ENCODE results near the gene CD81. TPM values are rescaled to one million over a fixed set of nuclear protein-coding genes. Genes with fewer than 3 reads are reported as not detected.

The CD81 gene
- total RNA-seq, 1 donor from 2014 or later: 441 TPM

GRCh38 chr11:2426826-2427521 lies 49.9 kb downstream of the CD81 start:
- H3K4me3 Mint-ChIP-seq (ENCODE audit: unreplicated experiment): no peak overlapping the region
- peaks cover 6% of the 10 kb centered on the region for H3K27me3 Mint-ChIP-seq (ENCODE audit: low read depth)
- no peaks in the 10 kb centered on the region for H3K4me1 Mint-ChIP-seq (ENCODE audit: low read depth)
- no peak overlapping the region for H3K27ac Mint-ChIP-seq (ENCODE audit: unreplicated experiment)
- H3K36me3 Mint-ChIP-seq (ENCODE audit: low read depth): no peaks in the 10 kb centered on the region
- no peaks in the 10 kb centered on the region for H3K9me3 Mint-ChIP-seq (ENCODE audit: low read depth)
- DNase-seq (ENCODE audit: low spot score): no peak
- TF ChIP-seq, protein P1, sequence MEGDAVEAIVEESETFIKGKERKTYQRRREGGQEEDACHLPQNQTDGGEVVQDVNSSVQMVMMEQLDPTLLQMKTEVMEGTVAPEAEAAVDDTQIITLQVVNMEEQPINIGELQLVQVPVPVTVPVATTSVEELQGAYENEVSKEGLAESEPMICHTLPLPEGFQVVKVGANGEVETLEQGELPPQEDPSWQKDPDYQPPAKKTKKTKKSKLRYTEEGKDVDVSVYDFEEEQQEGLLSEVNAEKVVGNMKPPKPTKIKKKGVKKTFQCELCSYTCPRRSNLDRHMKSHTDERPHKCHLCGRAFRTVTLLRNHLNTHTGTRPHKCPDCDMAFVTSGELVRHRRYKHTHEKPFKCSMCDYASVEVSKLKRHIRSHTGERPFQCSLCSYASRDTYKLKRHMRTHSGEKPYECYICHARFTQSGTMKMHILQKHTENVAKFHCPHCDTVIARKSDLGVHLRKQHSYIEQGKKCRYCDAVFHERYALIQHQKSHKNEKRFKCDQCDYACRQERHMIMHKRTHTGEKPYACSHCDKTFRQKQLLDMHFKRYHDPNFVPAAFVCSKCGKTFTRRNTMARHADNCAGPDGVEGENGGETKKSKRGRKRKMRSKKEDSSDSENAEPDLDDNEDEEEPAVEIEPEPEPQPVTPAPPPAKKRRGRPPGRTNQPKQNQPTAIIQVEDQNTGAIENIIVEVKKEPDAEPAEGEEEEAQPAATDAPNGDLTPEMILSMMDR (IDR thresholded peaks at IDR 0.05): no peak

- TF ChIP-seq, protein P1 (IDR thresholded peaks at IDR 0.05): no peak
- no peaks in the 10 kb centered on the region for H3K36me3 Mint-ChIP-seq (ENCODE audit: low read depth)
- no peaks in the 10 kb centered on the region for H3K4me1 Mint-ChIP-seq (ENCODE audit: low read depth)
- no peak overlapping the region for H3K4me3 Mint-ChIP-seq (ENCODE audit: unreplicated experiment)
- peaks cover 6% of the 10 kb centered on the region for H3K27me3 Mint-ChIP-seq (ENCODE audit: low read depth)
- H3K27ac Mint-ChIP-seq (ENCODE audit: unreplicated experiment): no peak overlapping the region
- no peak for DNase-seq (ENCODE audit: low spot score)
- H3K9me3 Mint-ChIP-seq (ENCODE audit: low read depth): no peaks in the 10 kb centered on the region
These were observed 50.7 kb downstream of the CD81 start for GRCh38 chr11:2427721-2428321.

DNA sequence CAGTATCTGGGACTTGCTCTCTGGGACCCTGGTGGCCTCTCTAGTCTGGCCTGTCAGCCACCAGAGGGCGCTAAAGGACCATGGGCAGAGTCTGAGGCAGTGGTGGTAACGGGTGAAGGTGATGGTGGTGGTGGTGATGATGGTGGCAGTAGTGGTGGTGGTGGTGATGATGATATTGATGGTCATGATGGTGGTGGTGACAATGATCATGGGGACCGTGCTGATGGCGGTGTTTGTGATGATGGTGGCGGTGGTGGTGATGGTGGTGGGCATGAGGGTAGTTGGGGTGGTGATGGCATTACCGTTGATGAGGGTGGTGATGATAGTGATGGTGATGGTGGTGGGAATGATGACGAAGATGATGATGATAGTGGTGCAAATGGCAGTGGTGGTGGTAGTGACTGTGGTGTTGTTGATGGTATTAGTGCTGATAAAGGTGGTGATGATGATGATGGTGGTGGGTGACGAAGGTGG lies 51.2 kb downstream of the CD81 start:
- no peak for DNase-seq (ENCODE audit: low spot score)
- TF ChIP-seq, protein P1 (IDR thresholded peaks at IDR 0.05): peak; percentile 85
- no peaks in the 10 kb centered on the region for H3K9me3 Mint-ChIP-seq (ENCODE audit: low read depth)
- H3K27ac Mint-ChIP-seq (ENCODE audit: unreplicated experiment): no peak overlapping the region
- H3K4me1 Mint-ChIP-seq (ENCODE audit: low read depth): no peaks in the 10 kb centered on the region
- H3K36me3 Mint-ChIP-seq (ENCODE audit: low read depth): no peaks in the 10 kb centered on the region
- H3K4me3 Mint-ChIP-seq (ENCODE audit: unreplicated experiment): no peak overlapping the region
- H3K27me3 Mint-ChIP-seq (ENCODE audit: low read depth): peaks cover 6% of the 10 kb centered on the region

- H3K36me3 Mint-ChIP-seq (ENCODE audit: low read depth): no peaks in the 10 kb centered on the region
- no peaks in the 10 kb centered on the region for H3K9me3 Mint-ChIP-seq (ENCODE audit: low read depth)
- H3K27ac Mint-ChIP-seq (ENCODE audit: unreplicated experiment): no peak overlapping the region
- TF ChIP-seq, protein P1 (IDR thresholded peaks at IDR 0.05): no peak
- peaks cover 5% of the 10 kb centered on the region for H3K27me3 Mint-ChIP-seq (ENCODE audit: low read depth)
- no peak overlapping the region for H3K4me3 Mint-ChIP-seq (ENCODE audit: unreplicated experiment)
- H3K4me1 Mint-ChIP-seq (ENCODE audit: low read depth): no peaks in the 10 kb centered on the region
- DNase-seq (ENCODE audit: low spot score): no peak
These were observed 54.3 kb downstream of the CD81 start for GRCh38 chr11:2431395-2431794.

DNA sequence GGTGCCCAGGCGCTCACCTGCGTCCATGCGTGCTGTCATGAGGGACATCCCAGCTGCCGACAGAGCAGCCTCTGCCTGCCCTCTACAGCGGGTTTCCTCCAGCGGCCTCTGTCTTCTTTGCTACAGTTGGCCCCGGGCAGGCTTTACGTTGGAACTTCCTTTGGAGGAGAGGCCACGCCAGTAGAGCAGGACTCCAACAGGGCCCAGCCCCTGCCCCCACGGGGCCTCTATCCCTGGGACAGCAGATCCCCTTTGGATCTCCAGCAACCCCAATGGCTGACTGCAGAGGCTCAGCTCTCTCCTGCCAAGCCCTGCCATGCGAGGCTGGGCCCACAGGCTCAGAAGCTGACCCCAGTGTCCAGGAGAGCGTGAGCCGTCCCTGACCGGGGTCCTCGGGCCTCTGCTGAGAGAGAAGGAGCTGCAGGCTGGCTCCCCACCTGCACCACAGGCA lies 55.1 kb downstream of the CD81 start:
- Mint-ChIP-seq H3K27me3 (ENCODE audit: low read depth) (peaks cover 6% of the 10 kb centered on the region), H3K36me3 (ENCODE audit: low read depth) (no peaks in the 10 kb centered on the region), H3K4me1 (ENCODE audit: low read depth) (no peaks in the 10 kb centered on the region), H3K9me3 (ENCODE audit: low read depth) (no peaks in the 10 kb centered on the region), H3K27ac (ENCODE audit: unreplicated experiment) (no peak overlapping the region), H3K4me3 (ENCODE audit: unreplicated experiment) (no peak overlapping the region)
- DNase-seq (ENCODE audit: low spot score): peak; percentile 75
- TF ChIP-seq, protein P1 (IDR thresholded peaks at IDR 0.05): no peak

All from chondrocyte (in vitro differentiated cells).